ENCODE measurements around the gene HPSE2.

GRCh38 chr10:98509745-98510144, 725.9 kb downstream of the HPSE2 start:
- TF ChIP-seq CTCF (IDR thresholded peaks at IDR 0.05) (no peak), POLR2A (IDR thresholded peaks at IDR 0.05; ENCODE audit: low read depth) (no peak), EP300 (IDR thresholded peaks at IDR 0.05) (no peak), POLR2AphosphoS5 (IDR thresholded peaks at IDR 0.05) (no peak)

Measured in esophagus muscularis mucosa (tissue), 4 donors.